Type B pancreatic cell (in vitro differentiated cells): Measurements from ENCODE around the gene NDUFA7. TPM values are rescaled to one million over a fixed set of nuclear protein-coding genes. Genes with fewer than 3 reads are reported as not detected.
"Not testable (repeated sequence)": the region's sequence is repeated elsewhere in the genome, so short reads cannot be mapped to it uniquely, and the experiment has no call there.

ENCODE experiments used
- DNase-seq: peaks from one replicate; pipeline ENCODE4 v3.0.0; 2021; ENCODE audit warnings: mixed read lengths; ENCODE audit not compliant: unreplicated experiment; ENCODE audit errors: extremely low spot score
- H3K27ac Mint-ChIP-seq: 2 replicates; pipeline ENCODE4 v1.8.0; 2021; ENCODE audit warnings: mild to moderate bottlenecking, mixed read lengths
- H3K27me3 Mint-ChIP-seq: 2 replicates; pipeline ENCODE4 v1.8.0; 2021; ENCODE audit warnings: mixed read lengths
- H3K36me3 Mint-ChIP-seq: 2 replicates; pipeline ENCODE4 v1.8.0; 2021; ENCODE audit warnings: mixed read lengths
- H3K4me1 Mint-ChIP-seq: one replicate; pipeline ENCODE4 v1.8.0; 2021; ENCODE audit warnings: mixed read lengths; ENCODE audit not compliant: unreplicated experiment
- H3K4me3 Mint-ChIP-seq: 2 replicates; pipeline ENCODE4 v1.8.0; 2021; ENCODE audit warnings: mild to moderate bottlenecking, mixed read lengths
- H3K9me3 Mint-ChIP-seq: 2 replicates; pipeline ENCODE4 v1.8.0; 2021; ENCODE audit warnings: mixed read lengths
- total RNA-seq: library from RNA; stranded (reverse); gene quantifications from 2 replicates; pipeline ENCODE4 v1.2.1, GENCODE V29; 2021; ENCODE audit warnings: low replicate concordance
- TF ChIP-seq, protein P1 (sequence below): fragments of 200-600 bp; sonication (generic); conservative IDR thresholded peaks from 2 replicates; pipeline ENCODE4 v1.5.0; 2021; ENCODE audit warnings: antibody characterized with exemption, mild to moderate bottlenecking

NDUFA7 gene
- total RNA-seq, 1 donor from 2014 or later, result 46.8 TPM

DNA sequence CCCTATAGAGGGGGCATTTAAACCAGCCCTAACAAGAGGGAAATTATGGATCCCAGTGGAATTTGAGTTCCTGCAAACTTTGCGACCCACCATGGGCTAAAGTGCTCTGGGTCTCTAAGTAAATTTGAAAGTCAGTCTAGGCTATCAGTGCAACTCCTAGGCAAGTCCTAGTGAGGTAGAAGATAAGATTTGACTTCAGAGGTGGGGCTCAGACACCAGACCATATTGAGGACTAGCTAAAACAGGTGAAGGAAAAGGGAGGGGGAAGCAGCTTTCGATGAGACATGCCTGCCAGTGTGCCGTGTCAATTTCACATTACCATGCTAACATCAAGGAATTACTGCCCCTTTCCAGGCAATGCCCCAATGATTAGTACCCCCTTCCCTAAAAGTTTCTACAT lies 51.5 kb downstream of the NDUFA7 start:
- TF ChIP-seq, protein P1, sequence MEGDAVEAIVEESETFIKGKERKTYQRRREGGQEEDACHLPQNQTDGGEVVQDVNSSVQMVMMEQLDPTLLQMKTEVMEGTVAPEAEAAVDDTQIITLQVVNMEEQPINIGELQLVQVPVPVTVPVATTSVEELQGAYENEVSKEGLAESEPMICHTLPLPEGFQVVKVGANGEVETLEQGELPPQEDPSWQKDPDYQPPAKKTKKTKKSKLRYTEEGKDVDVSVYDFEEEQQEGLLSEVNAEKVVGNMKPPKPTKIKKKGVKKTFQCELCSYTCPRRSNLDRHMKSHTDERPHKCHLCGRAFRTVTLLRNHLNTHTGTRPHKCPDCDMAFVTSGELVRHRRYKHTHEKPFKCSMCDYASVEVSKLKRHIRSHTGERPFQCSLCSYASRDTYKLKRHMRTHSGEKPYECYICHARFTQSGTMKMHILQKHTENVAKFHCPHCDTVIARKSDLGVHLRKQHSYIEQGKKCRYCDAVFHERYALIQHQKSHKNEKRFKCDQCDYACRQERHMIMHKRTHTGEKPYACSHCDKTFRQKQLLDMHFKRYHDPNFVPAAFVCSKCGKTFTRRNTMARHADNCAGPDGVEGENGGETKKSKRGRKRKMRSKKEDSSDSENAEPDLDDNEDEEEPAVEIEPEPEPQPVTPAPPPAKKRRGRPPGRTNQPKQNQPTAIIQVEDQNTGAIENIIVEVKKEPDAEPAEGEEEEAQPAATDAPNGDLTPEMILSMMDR, result no peak
- no peaks in the 10 kb centered on the region for H3K9me3 Mint-ChIP-seq
- no peak for DNase-seq
- H3K4me1 Mint-ChIP-seq, result peaks cover 5% of the 10 kb centered on the region
- peak overlapping the region; percentile 29 for H3K27ac Mint-ChIP-seq
- no peaks in the 10 kb centered on the region for H3K27me3 Mint-ChIP-seq
- H3K4me3 Mint-ChIP-seq, result peak overlapping the region; percentile 74
- H3K36me3 Mint-ChIP-seq, result no peaks in the 10 kb centered on the region

DNA sequence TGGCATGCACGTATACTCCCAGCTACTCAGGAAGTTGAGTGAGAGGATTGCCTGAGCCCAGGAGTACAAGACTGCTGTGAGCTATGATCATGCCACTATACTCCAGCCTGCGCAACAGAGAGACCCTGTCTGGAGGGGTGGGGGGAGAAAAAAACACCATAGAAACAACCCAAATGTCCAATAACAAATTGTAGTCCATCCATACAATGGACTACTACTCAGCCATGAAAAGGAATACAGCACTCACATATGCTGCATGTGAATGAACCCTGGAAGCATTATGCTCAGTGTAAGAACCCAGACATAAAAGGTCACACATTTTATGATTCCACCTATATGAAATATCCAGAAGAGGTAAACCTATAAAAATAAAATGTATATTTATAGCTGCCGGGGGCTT lies 55.3 kb downstream of the NDUFA7 start:
- TF ChIP-seq, protein P1, result no peak
- Mint-ChIP-seq H3K9me3 (no peaks in the 10 kb centered on the region), H3K27ac (peak overlapping the region; percentile 1), H3K27me3 (no peaks in the 10 kb centered on the region), H3K4me1 (peaks cover 5% of the 10 kb centered on the region), H3K4me3 (no peak overlapping the region), H3K36me3 (no peaks in the 10 kb centered on the region)
- no peak for DNase-seq

DNA sequence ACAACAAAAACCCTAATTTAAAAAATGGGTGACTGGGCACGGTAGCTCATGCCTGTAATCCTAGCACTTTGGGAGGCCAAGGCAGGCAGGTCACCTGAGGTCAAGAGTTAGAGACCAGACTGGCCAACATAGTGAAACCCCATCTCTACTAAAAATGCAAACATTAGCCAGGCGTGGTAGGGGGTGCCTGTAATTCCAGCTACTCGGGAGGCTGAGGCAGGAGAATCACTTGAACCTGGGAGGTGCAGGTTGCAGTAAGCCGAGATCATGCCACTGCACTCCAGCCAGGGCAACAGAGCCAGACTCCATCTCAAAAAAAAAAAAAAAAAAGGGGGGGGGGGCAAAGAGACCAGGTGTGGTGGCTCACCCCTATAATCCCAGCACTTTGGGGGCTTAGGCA lies 56.9 kb downstream of the NDUFA7 start:
- H3K27ac Mint-ChIP-seq, DNase-seq, H3K4me1 Mint-ChIP-seq, H3K9me3 Mint-ChIP-seq, H3K36me3 Mint-ChIP-seq, H3K27me3 Mint-ChIP-seq, H3K4me3 Mint-ChIP-seq: not testable (repeated sequence)

DNA sequence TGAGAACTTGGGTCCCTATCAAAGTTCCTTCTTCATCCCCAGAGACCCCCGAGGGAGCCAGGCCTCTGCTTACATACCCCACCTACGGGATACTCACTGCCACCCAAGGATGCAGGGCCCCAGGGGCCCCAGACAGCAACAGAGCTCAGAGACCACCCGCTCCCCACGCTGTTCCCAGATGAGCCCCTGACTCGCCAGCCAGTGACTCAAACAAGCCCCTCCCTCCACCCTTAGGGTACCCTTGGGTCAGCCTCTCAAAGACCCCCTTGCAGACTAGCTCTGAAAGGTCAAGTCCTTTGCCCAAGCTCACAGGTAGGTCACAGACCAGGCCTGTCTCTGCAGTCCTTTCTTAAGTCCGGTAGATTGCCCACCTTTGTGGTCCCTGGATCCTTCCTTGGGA lies 58.7 kb downstream of the NDUFA7 start:
- Mint-ChIP-seq H3K4me1 (no peaks in the 10 kb centered on the region), H3K27me3 (no peaks in the 10 kb centered on the region), H3K4me3 (no peak overlapping the region), H3K36me3 (no peaks in the 10 kb centered on the region), H3K27ac (no peak overlapping the region), H3K9me3 (no peaks in the 10 kb centered on the region)
- DNase-seq, result no peak
- TF ChIP-seq, protein P1, result no peak

DNA sequence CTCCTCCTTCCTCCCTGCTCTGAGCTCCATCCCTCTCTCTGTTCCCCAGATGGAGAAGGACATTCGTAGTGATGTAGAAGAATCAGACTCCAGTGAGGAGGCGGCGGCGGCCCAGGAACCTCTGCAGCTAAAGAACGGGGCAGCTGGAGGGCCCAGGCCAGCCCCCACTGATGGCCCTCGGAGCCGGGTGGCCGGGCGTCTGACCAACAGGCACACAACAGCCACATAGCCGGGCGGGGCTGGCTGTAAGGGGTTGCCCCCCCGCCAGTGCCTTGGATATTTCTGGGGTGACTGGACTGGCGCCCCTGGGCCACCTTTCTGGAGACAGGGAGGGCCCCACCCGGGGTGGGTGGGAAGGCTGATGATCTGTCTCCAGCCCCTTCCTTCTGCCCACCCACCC lies 59.3 kb downstream of the NDUFA7 start:
- no peak for DNase-seq
- TF ChIP-seq, protein P1, result no peak
- Mint-ChIP-seq H3K9me3 (no peaks in the 10 kb centered on the region), H3K4me1 (no peaks in the 10 kb centered on the region), H3K27ac (no peak overlapping the region), H3K36me3 (no peaks in the 10 kb centered on the region), H3K4me3 (no peak overlapping the region), H3K27me3 (no peaks in the 10 kb centered on the region)

DNA sequence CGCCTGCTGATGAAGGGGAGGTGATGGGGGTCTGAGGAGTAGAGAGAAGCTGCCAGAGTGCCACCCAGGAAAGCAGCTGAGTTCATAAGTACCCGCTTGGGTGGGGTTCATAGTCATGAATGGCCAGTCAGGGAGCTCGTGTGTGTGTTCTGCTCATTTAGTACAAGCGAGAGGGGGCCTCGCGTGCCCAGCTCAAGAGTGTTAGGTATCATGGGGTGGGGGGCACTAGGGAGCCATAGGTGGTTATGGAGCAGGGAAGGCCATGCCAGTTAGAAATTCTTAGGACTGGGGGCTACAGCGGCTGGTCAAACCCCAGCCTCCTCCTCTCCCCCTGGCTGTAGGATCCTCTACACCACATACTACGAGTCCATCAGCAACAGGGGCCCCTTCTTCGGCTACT lies 59.8 kb downstream of the NDUFA7 start:
- no peaks in the 10 kb centered on the region for H3K9me3 Mint-ChIP-seq
- H3K4me3 Mint-ChIP-seq, result no peak overlapping the region
- DNase-seq, result no peak
- no peaks in the 10 kb centered on the region for H3K4me1 Mint-ChIP-seq
- H3K27me3 Mint-ChIP-seq, result no peaks in the 10 kb centered on the region
- TF ChIP-seq, protein P1, result no peak
- no peak overlapping the region for H3K27ac Mint-ChIP-seq
- H3K36me3 Mint-ChIP-seq, result no peaks in the 10 kb centered on the region

Other genes with a start within 250 kb of the NDUFA7 start
- gene FBN3, start 171.8 kb downstream of the NDUFA7 start, total RNA-seq, result 18.0 and 63.7 TPM in 2 replicates
- 52.8 and 56.3 TPM in 2 replicates for gene CERS4, start 112.0 kb downstream of the NDUFA7 start, total RNA-seq
- 22.7 and 52.3 TPM in 2 replicates for gene CD320, start 13.0 kb downstream of the NDUFA7 start, total RNA-seq
- gene RPS28, start 121 bp upstream of the NDUFA7 start, total RNA-seq, result 1,715 and 2,131 TPM in 2 replicates
- 1.6 and 3.1 TPM in 2 replicates for gene KANK3, start 21.9 kb upstream of the NDUFA7 start, total RNA-seq
- gene ANGPTL4, start 42.8 kb upstream of the NDUFA7 start, total RNA-seq, result 4.2 and 4.7 TPM in 2 replicates
- 106 and 123 TPM in 2 replicates for gene RAB11B, start 69.0 kb upstream of the NDUFA7 start, total RNA-seq
- gene MARCHF2, start 91.9 kb upstream of the NDUFA7 start, total RNA-seq, result 15.5 and 24.7 TPM in 2 replicates
- gene HNRNPM, start 123.6 kb upstream of the NDUFA7 start, total RNA-seq, result 197 and 317 TPM in 2 replicates
- 0.31 TPM in 2 replicates for gene PRAM1, start 181.3 kb upstream of the NDUFA7 start, total RNA-seq
- 19.9 and 25.4 TPM in 2 replicates for gene ZNF414, start 192.8 kb upstream of the NDUFA7 start, total RNA-seq